Fibroblast of pulmonary artery (primary cell): Measurements from ENCODE around the gene PRDM15.

Experiments used
- DNase-seq: peaks from one replicate; pipeline ENCODE4 v3.0.0-alpha.2; 2010; ENCODE audit warnings: low read depth
- H3K4me3 ChIP-seq: replicated peaks from 2 replicates; pipeline ENCODE4 v1.5.1; 2011; ENCODE audit warnings: low read depth, mild to moderate bottlenecking, control low read depth, low read length, moderate library complexity
- CTCF ChIP-seq: IDR thresholded peaks from 2 replicates; pipeline ENCODE4 v1.5.1; 2011; ENCODE audit warnings: mild to moderate bottlenecking, control low read depth, low read length, inconsistent platforms; ENCODE audit errors: missing control alignments

PRDM15 gene

GRCh38 chr21:41832596-41833496 is 46.3 kb downstream of the PRDM15 start:
- no peak for DNase-seq
- H3K4me3 ChIP-seq, result no peak overlapping the region
- TF ChIP-seq CTCF, result no peak

GRCh38 chr21:41831866-41832595 is 47.1 kb downstream of the PRDM15 start:
- TF ChIP-seq CTCF, result no peak

GRCh38 chr21:41831453-41831831 is 47.7 kb downstream of the PRDM15 start:
- TF ChIP-seq CTCF, result no peak
- DNase-seq, result no peak
- no peak overlapping the region for H3K4me3 ChIP-seq

More at GRCh38 chr21:41831866-41832595, 47.1 kb downstream of the PRDM15 start:
- DNase-seq, result no peak
- no peak overlapping the region for H3K4me3 ChIP-seq

GRCh38 chr21:41830764-41831452 is 48.2 kb downstream of the PRDM15 start:
- H3K4me3 ChIP-seq, result no peak overlapping the region
- TF ChIP-seq CTCF, result no peak
- no peak for DNase-seq

GRCh38 chr21:41830145-41830707 is 48.9 kb downstream of the PRDM15 start:
- H3K4me3 ChIP-seq, result no peak overlapping the region
- no peak for DNase-seq
- no peak for TF ChIP-seq CTCF

- DNase-seq, result no peak
- no peak for TF ChIP-seq CTCF
- no peak overlapping the region for H3K4me3 ChIP-seq
Measured at GRCh38 chr21:41828884-41829360, 50.2 kb downstream of the PRDM15 start.
